Neural cell (in vitro differentiated cells): ENCODE measurements around the gene HUS1.

Source experiments
- EP300 ChIP-seq: fragments of 450-650 bp; conservative IDR thresholded peaks from 2 replicates; pipeline ENCODE4 v1.6.1; 2014; ENCODE audit warnings: antibody characterized with exemption, mild to moderate bottlenecking, moderate library complexity; ENCODE audit not compliant: poor library complexity, severe bottlenecking
- EZH2 ChIP-seq: fragments of 200-600, 300-800 bp; shearing (Covaris generic), sonication (generic); IDR thresholded peaks from 2 replicates; pipeline ENCODE4 v1.6.1; 2014; ENCODE audit warnings: antibody characterized with exemption, low read length, borderline replicate concordance, mild to moderate bottlenecking; ENCODE audit not compliant: insufficient read depth, poor library complexity, severe bottlenecking
- POLR2AphosphoS5 ChIP-seq: IDR thresholded peaks from 2 replicates; pipeline ENCODE4 v1.6.1; 2012
- TAF1 ChIP-seq: IDR thresholded peaks from 2 replicates; pipeline ENCODE4 v1.6.1; 2012; ENCODE audit warnings: low read depth
- TF ChIP-seq, protein P1 (sequence below): fragments of 450-650 bp; IDR thresholded peaks from 2 replicates; pipeline ENCODE4 v1.5.1; 2014; ENCODE audit warnings: antibody characterized with exemption, mild to moderate bottlenecking, moderate library complexity; ENCODE audit not compliant: poor library complexity, severe bottlenecking

DNA sequence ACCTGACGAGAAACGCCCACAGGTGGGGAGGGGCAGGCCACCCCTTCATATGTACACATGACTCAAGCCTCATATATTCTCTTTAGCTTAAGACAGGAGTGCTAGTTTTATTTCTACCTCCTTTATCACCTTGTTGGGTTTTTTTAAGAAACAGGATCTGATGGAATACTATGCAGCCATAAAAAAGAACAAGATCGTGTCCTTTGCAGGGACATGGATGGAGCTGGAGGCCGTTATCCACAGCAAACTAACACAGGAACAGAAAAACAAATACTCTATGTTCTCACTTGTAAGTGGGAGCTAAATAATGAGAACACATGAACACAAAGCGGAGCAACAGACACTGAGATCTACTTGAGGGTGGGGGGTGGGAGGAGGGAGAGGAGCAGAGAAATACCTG is 11.2 kb upstream of the HUS1 start:
- TF ChIP-seq, protein P1, sequence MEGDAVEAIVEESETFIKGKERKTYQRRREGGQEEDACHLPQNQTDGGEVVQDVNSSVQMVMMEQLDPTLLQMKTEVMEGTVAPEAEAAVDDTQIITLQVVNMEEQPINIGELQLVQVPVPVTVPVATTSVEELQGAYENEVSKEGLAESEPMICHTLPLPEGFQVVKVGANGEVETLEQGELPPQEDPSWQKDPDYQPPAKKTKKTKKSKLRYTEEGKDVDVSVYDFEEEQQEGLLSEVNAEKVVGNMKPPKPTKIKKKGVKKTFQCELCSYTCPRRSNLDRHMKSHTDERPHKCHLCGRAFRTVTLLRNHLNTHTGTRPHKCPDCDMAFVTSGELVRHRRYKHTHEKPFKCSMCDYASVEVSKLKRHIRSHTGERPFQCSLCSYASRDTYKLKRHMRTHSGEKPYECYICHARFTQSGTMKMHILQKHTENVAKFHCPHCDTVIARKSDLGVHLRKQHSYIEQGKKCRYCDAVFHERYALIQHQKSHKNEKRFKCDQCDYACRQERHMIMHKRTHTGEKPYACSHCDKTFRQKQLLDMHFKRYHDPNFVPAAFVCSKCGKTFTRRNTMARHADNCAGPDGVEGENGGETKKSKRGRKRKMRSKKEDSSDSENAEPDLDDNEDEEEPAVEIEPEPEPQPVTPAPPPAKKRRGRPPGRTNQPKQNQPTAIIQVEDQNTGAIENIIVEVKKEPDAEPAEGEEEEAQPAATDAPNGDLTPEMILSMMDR, result no peak
- TF ChIP-seq POLR2AphosphoS5 (no peak), EP300 (no peak), EZH2 (no peak), TAF1 (no peak)
